GM23338 (cell line): ENCODE data around the gene TLDC2.

Experiments used
- CREB1 ChIP-seq: fragments of 250-450 bp; sonication (Bioruptor Pico); IDR thresholded peaks from 2 replicates; pipeline ENCODE4 v1.5.0; 2020; ENCODE audit warnings: low read depth, mild to moderate bottlenecking, moderate library complexity
- EZH2 ChIP-seq: fragments of 200-600 bp; sonication (generic); IDR thresholded peaks from one replicate; pipeline ENCODE4 v1.8.0; 2017; ENCODE audit warnings: antibody characterized with exemption, mild to moderate bottlenecking, low read depth; ENCODE audit not compliant: unreplicated experiment
- POLR2AphosphoS5 ChIP-seq: IDR thresholded peaks from 2 replicates; pipeline ENCODE4 v1.6.1; 2016; ENCODE audit warnings: antibody characterized with exemption, low read depth
- TF ChIP-seq, protein P1 (sequence below), 2 experiments: fragments of 200-600 bp in 1 of 2; sonication (generic) in 1 of 2; conservative IDR thresholded peaks; 2 replicates each; pipeline versions ENCODE4 v1.5.1 to v1.6.1; 2016 to 2017; ENCODE audit warnings: antibody characterized with exemption in 2 of 2, low read depth in 2 of 2, mild to moderate bottlenecking in 2 of 2, moderate library complexity in 1 of 2
- TF ChIP-seq, protein P2 (sequence below): IDR thresholded peaks from one replicate; pipeline ENCODE4 v1.6.1; 2018; ENCODE audit warnings: antibody characterized with exemption; ENCODE audit not compliant: unreplicated experiment

DNA sequence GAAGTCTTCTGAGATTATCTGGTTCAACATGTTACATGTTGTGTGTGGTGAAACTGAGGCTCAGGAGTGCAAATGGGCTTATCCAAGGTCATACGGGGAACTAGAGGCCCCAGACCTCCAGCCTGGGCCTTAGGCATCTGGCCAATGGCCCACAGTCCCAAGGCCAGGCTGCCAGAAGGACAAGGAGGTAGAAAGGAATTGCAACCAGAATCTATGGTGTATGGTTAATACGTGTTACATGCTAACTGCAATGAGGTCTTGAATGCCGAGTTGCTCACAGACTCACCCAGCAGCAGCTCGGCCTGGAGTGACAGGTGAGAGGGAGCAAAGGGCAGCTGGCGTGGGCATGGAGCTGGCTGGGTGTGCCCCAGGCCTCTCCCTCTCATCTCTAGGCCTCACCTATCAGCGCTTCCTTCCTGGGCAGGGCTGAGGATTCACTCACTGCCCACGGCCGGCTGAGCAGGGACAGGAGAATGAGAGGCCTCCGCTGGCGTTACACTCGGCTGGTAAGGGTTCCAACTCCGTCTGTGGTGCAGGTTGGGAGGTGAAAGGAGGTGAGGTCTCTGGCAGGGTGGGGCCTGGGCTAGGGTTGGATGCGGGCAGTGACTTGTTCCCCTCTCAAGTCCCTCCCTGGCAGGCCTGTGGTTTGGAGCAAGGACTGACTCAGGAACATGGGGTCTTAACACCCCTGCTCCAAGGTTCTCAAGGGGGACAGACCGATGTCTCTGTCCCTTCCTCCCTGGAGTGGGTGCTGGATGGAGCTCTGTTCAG, at the start of gene TLDC2:
- TF ChIP-seq EZH2 (no peak), POLR2AphosphoS5 (no peak), CREB1 (CRISPR knock-in tag) (no peak)
- TF ChIP-seq, protein P1, sequence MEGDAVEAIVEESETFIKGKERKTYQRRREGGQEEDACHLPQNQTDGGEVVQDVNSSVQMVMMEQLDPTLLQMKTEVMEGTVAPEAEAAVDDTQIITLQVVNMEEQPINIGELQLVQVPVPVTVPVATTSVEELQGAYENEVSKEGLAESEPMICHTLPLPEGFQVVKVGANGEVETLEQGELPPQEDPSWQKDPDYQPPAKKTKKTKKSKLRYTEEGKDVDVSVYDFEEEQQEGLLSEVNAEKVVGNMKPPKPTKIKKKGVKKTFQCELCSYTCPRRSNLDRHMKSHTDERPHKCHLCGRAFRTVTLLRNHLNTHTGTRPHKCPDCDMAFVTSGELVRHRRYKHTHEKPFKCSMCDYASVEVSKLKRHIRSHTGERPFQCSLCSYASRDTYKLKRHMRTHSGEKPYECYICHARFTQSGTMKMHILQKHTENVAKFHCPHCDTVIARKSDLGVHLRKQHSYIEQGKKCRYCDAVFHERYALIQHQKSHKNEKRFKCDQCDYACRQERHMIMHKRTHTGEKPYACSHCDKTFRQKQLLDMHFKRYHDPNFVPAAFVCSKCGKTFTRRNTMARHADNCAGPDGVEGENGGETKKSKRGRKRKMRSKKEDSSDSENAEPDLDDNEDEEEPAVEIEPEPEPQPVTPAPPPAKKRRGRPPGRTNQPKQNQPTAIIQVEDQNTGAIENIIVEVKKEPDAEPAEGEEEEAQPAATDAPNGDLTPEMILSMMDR (conservative IDR thresholded peaks at IDR 0.05; ENCODE audit: low read depth in 2 of 2), result no peak
- TF ChIP-seq, protein P2, sequence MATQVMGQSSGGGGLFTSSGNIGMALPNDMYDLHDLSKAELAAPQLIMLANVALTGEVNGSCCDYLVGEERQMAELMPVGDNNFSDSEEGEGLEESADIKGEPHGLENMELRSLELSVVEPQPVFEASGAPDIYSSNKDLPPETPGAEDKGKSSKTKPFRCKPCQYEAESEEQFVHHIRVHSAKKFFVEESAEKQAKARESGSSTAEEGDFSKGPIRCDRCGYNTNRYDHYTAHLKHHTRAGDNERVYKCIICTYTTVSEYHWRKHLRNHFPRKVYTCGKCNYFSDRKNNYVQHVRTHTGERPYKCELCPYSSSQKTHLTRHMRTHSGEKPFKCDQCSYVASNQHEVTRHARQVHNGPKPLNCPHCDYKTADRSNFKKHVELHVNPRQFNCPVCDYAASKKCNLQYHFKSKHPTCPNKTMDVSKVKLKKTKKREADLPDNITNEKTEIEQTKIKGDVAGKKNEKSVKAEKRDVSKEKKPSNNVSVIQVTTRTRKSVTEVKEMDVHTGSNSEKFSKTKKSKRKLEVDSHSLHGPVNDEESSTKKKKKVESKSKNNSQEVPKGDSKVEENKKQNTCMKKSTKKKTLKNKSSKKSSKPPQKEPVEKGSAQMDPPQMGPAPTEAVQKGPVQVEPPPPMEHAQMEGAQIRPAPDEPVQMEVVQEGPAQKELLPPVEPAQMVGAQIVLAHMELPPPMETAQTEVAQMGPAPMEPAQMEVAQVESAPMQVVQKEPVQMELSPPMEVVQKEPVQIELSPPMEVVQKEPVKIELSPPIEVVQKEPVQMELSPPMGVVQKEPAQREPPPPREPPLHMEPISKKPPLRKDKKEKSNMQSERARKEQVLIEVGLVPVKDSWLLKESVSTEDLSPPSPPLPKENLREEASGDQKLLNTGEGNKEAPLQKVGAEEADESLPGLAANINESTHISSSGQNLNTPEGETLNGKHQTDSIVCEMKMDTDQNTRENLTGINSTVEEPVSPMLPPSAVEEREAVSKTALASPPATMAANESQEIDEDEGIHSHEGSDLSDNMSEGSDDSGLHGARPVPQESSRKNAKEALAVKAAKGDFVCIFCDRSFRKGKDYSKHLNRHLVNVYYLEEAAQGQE, result no peak
